IMR-90 (cell line): ENCODE measurements around the gene CAAP1. TPM values are rescaled to one million over a fixed set of nuclear protein-coding genes. Genes with fewer than 3 reads are reported as not detected.

Experiments used
- ATAC-seq: fragments of 200-7000 bp; cut with Tn5 transposase; 2 replicates; pipeline ENCODE4 v1.9.1; 2020; ENCODE audit warnings: low read depth, mild to moderate bottlenecking, moderate library complexity
- BruUV-seq: library from RNA; stranded (reverse); fragments of 400-500 nt; replicated peaks from 2 replicates; lab custom pipeline; 2021; lab: Mats Ljungman, UMichigan
- CTCF ChIA-PET: fragments of 300-600 bp; formaldehyde crosslinking; extraction: SDS; loops from one replicate; lab custom pipeline; 2021; ENCODE audit warnings: antibody characterized with exemption; lab: Yijun Ruan, JAX
- POLR2A ChIA-PET: fragments of 300-600 bp; sonication (Branson Sonifier 250); formaldehyde crosslinking; loops from one replicate; lab custom pipeline; 2022; ENCODE audit warnings: antibody characterized with exemption; ENCODE audit not compliant: unreplicated experiment; lab: Charles Lee
- DNase-seq: peaks from one replicate; pipeline ENCODE4 v3.0.0; 2013
- H2AFZ ChIP-seq: replicated peaks from 2 replicates; pipeline ENCODE3; 2013; ENCODE audit warnings: low read length, mild to moderate bottlenecking; ENCODE audit not compliant: poor library complexity
- H2AK5ac ChIP-seq: 2 replicates; pipeline ENCODE4 v1.6.1; 2013; ENCODE audit warnings: low read depth, low read length, inconsistent platforms
- H2AK9ac ChIP-seq: replicated peaks from 2 replicates; pipeline ENCODE3; 2013; ENCODE audit warnings: mild to moderate bottlenecking, low read depth, low read length, moderate library complexity; ENCODE audit not compliant: poor library complexity
- H2BK120ac ChIP-seq: 2 replicates; pipeline ENCODE4 v1.6.1; 2013; ENCODE audit warnings: low read depth, low read length, inconsistent platforms
- H2BK15ac ChIP-seq: 3 replicates; pipeline ENCODE4 v1.6.1; 2013; ENCODE audit warnings: low read depth, low read length, inconsistent platforms
- H2BK20ac ChIP-seq: 2 replicates; pipeline ENCODE4 v1.6.1; 2013; ENCODE audit warnings: low read depth, mild to moderate bottlenecking, inconsistent platforms, low read length, moderate library complexity
- H2BK5ac ChIP-seq: 2 replicates; pipeline ENCODE4 v1.6.1; 2013; ENCODE audit warnings: mild to moderate bottlenecking, low read depth, low read length, inconsistent platforms; ENCODE audit not compliant: poor library complexity, severe bottlenecking
- H3K14ac ChIP-seq: replicated peaks from 2 replicates; pipeline ENCODE4 v1.6.1; 2013; ENCODE audit warnings: low read depth, low read length, inconsistent platforms
- H3K18ac ChIP-seq: 2 replicates; pipeline ENCODE4 v1.6.1; 2013; ENCODE audit warnings: low read depth, low read length, control low read depth
- H3K23ac ChIP-seq: 2 replicates; pipeline ENCODE4 v1.6.1; 2013; ENCODE audit warnings: low read depth, low read length, inconsistent platforms
- H3K27ac ChIP-seq: 2 replicates; pipeline ENCODE4 v1.5.1; 2013; ENCODE audit warnings: mild to moderate bottlenecking, control low read depth, low read length; ENCODE audit not compliant: insufficient read depth
- H3K27me3 ChIP-seq: 2 replicates; pipeline ENCODE4 v1.6.1; 2013; ENCODE audit warnings: low read length; ENCODE audit not compliant: control insufficient read depth, insufficient read depth
- H3K36me3 ChIP-seq: 2 replicates; pipeline ENCODE4 v1.6.1; 2013; ENCODE audit warnings: low read length, mixed read lengths; ENCODE audit not compliant: control insufficient read depth, insufficient read depth
- H3K4ac ChIP-seq: 2 replicates; pipeline ENCODE4 v1.6.1; 2013; ENCODE audit warnings: low read depth, low read length, inconsistent platforms
- H3K4me1 ChIP-seq: 2 replicates; pipeline ENCODE4 v1.6.1; 2013; ENCODE audit warnings: low read length, mixed read lengths; ENCODE audit not compliant: control insufficient read depth, insufficient read depth
- H3K4me2 ChIP-seq: 2 replicates; pipeline ENCODE4 v1.6.1; 2013; ENCODE audit warnings: low read depth, mild to moderate bottlenecking, control low read depth, low read length, moderate library complexity
- H3K4me3 ChIP-seq: 2 replicates; pipeline ENCODE4 v1.5.1; 2013; ENCODE audit warnings: low read depth, mild to moderate bottlenecking, control low read depth, low read length, moderate library complexity; ENCODE audit not compliant: insufficient read depth
- H3K56ac ChIP-seq: 2 replicates; pipeline ENCODE4 v1.6.1; 2013; ENCODE audit warnings: low read length, inconsistent platforms; ENCODE audit not compliant: insufficient read depth; ENCODE audit errors: extremely low read depth
- H3K79me1 ChIP-seq, 2 experiments: 2 replicates each; pipeline ENCODE4 v1.6.1; 2013; ENCODE audit warnings: low read length in 2 of 2, inconsistent platforms in 1 of 2, low read depth in 1 of 2
- H3K9ac ChIP-seq: 2 replicates; pipeline ENCODE4 v1.6.1; 2013; ENCODE audit warnings: low read depth, low read length, control low read depth
- H3K9me1 ChIP-seq: 2 replicates; pipeline ENCODE4 v1.6.1; 2013; ENCODE audit warnings: low read length, inconsistent platforms; ENCODE audit not compliant: insufficient read depth
- H3K9me3 ChIP-seq: 2 replicates; pipeline ENCODE4 v1.6.1; 2013; ENCODE audit warnings: low read length; ENCODE audit not compliant: control insufficient read depth, insufficient read depth
- H4K20me1 ChIP-seq: 2 replicates; pipeline ENCODE4 v1.6.1; 2013; ENCODE audit warnings: low read length, inconsistent platforms; ENCODE audit not compliant: insufficient read depth
- H4K5ac ChIP-seq: 2 replicates; pipeline ENCODE4 v1.6.1; 2013; ENCODE audit warnings: mild to moderate bottlenecking, low read depth, low read length, control low read depth
- H4K8ac ChIP-seq, 2 experiments: 2 replicates each; pipeline ENCODE4 v1.6.1; 2013; ENCODE audit warnings: low read depth in 2 of 2, low read length in 2 of 2, control low read depth in 1 of 2, inconsistent platforms in 1 of 2
- H4K91ac ChIP-seq: 2 replicates; pipeline ENCODE4 v1.6.1; 2013; ENCODE audit warnings: low read depth, low read length, inconsistent platforms; ENCODE audit not compliant: insufficient read depth
- CEBPB ChIP-seq: IDR thresholded peaks from 2 replicates; pipeline ENCODE4 v1.6.1; 2012; ENCODE audit warnings: low read depth, low read length, improper control_type of control experiment
- CHD1 ChIP-seq: IDR thresholded peaks from 2 replicates; pipeline ENCODE4 v1.6.1; 2012; ENCODE audit warnings: low read depth, low read length, improper control_type of control experiment
- FOS ChIP-seq: fragments of 150-350 bp; IDR thresholded peaks from 2 replicates; pipeline ENCODE4 v1.6.1; 2016; ENCODE audit warnings: low read depth, low read length
- MAFK ChIP-seq: IDR thresholded peaks from 2 replicates; pipeline ENCODE4 v1.6.1; 2012; ENCODE audit warnings: low read depth, low read length, improper control_type of control experiment
- MAZ ChIP-seq: IDR thresholded peaks from 2 replicates; pipeline ENCODE4 v1.6.1; 2012; ENCODE audit warnings: low read depth, mild to moderate bottlenecking, low read length, improper control_type of control experiment, moderate library complexity, borderline replicate concordance
- MXI1 ChIP-seq: IDR thresholded peaks from 2 replicates; pipeline ENCODE4 v1.6.1; 2012; ENCODE audit warnings: low read depth, mild to moderate bottlenecking, low read length, moderate library complexity, borderline replicate concordance
- NFE2L2 ChIP-seq: fragments of 150-350 bp; IDR thresholded peaks from 2 replicates; pipeline ENCODE4 v1.6.1; 2016; ENCODE audit warnings: low read depth, mild to moderate bottlenecking, low read length
- POLR2A ChIP-seq: IDR thresholded peaks from 2 replicates; pipeline ENCODE4 v1.6.1; 2012; ENCODE audit warnings: mild to moderate bottlenecking, low read depth, low read length
- RCOR1 ChIP-seq: IDR thresholded peaks from 2 replicates; pipeline ENCODE4 v1.6.1; 2012; ENCODE audit warnings: mild to moderate bottlenecking, low read length, improper control_type of control experiment; ENCODE audit not compliant: insufficient replicate concordance
- RFX5 ChIP-seq: IDR thresholded peaks from 2 replicates; pipeline ENCODE4 v1.8.0; 2012; ENCODE audit warnings: low read depth, mild to moderate bottlenecking, low read length, moderate library complexity
- WGBS, 2 experiments: methylation state at CpG; one replicate each; pipeline versions ENCODE4 v1.1.5 to v1.1.7; 2013; ENCODE audit warnings: missing lambda C conversion rate in 2 of 2; ENCODE audit not compliant: insufficient read length in 1 of 2; ENCODE audit errors: extremely low coverage in 2 of 2; 5-methylcytosine and 5-hydroxymethylcytosine counted together
- dilution Hi-C: fragments of 300-500 bp; cut with HindIII; formaldehyde crosslinking; loops from one replicate; pipeline ENCODE4 v1.14.3; 2018; ENCODE audit warnings: low sequenced_read_pairs; ENCODE audit not compliant: unreplicated experiment
- in situ Hi-C: fragments of 300-500 bp; cut with MboI; formaldehyde crosslinking; loops from 3 replicates; pipeline ENCODE4 v1.14.3; 2019; ENCODE audit warnings: low sequenced_read_pairs, inconsistent platforms, mixed read lengths
- intact Hi-C: fragments of 100-400 bp; cut with micrococcal nuclease; formaldehyde crosslinking; loops from 2 replicates; pipeline ENCODE4 v1.10.0; 2022
- polyA plus RNA-seq, 3 experiments: library from polyadenylated mRNA; depleted of rRNA; stranded (reverse); fragments of >200 nt; gene quantifications; 2 replicates each; pipeline ENCODE4 v1.2.3, GENCODE V29; 2012; ENCODE audit warnings: low replicate concordance in 1 of 3
- total RNA-seq: library from RNA; depleted of rRNA; stranded (reverse); fragments of >200 nt; gene quantifications from 2 replicates; pipeline ENCODE4 v1.2.3, GENCODE V29; 2012
- TF ChIP-seq, protein P1 (sequence below): conservative IDR thresholded peaks from 2 replicates; pipeline ENCODE4 v1.5.1; 2012; ENCODE audit warnings: mild to moderate bottlenecking, low read depth, low read length, improper control_type of control experiment
- TF ChIP-seq, protein P2 (sequence below): fragments of 150-350 bp; IDR thresholded peaks from 2 replicates; pipeline ENCODE4 v1.6.1; 2017; ENCODE audit warnings: mild to moderate bottlenecking, antibody characterized with exemption, low read length, low read depth

The CAAP1 gene
- total and polyA plus RNA-seq, 2 of the 4 experiments (the other 2 are of a cell fraction), result 6.1 to 9.0 TPM

DNA sequence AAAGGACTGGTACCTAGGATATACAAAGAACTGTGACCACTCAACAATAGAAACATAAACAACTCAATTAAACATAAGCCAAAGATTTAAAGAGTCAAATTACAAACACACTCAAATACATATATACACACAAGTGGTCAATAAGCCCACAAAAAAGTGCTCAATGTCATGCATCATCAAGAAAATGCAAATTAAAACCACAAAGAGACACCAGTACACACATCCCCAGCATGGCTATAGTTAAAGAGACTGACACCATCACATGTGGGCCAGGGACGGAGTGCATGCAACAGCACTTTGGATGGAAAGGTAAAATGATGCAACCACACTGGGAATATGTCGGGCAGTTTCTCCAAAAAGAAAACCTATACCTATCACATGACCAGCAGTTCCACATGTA, 89.7 kb downstream of the CAAP1 start:
- POLR2A ChIA-PET, result no interaction called here
- H3K79me1 ChIP-seq, result no peaks in the 10 kb centered on the region
- H2AK5ac ChIP-seq, result no peak overlapping the region
- no peak overlapping the region for H2AK9ac ChIP-seq
- H3K56ac ChIP-seq, result no peak overlapping the region
- H3K27me3 ChIP-seq, result no peaks in the 10 kb centered on the region
- H2BK5ac ChIP-seq, result no peak overlapping the region
- H4K8ac ChIP-seq, result no peak overlapping the region
- WGBS, 2 experiments, result no CpG with 5 or more reads among the region's 2 CpGs
- no TSS peak for BruUV-seq
- in situ Hi-C loops (no loop called here), dilution Hi-C loops (no loop called here), intact Hi-C loops (no loop called here)
- H3K4me2 ChIP-seq, result no peak overlapping the region
- no peaks in the 10 kb centered on the region for H4K20me1 ChIP-seq
- H3K18ac ChIP-seq, result no peak overlapping the region
- H3K9ac ChIP-seq, result no peak overlapping the region
- TF ChIP-seq CEBPB (no peak), MAZ (no peak), MAFK (no peak), RCOR1 (no peak), FOS (no peak), NFE2L2 (no peak), MXI1 (no peak), POLR2A (no peak), RFX5 (no peak), CHD1 (no peak)
- TF ChIP-seq, protein P1, sequence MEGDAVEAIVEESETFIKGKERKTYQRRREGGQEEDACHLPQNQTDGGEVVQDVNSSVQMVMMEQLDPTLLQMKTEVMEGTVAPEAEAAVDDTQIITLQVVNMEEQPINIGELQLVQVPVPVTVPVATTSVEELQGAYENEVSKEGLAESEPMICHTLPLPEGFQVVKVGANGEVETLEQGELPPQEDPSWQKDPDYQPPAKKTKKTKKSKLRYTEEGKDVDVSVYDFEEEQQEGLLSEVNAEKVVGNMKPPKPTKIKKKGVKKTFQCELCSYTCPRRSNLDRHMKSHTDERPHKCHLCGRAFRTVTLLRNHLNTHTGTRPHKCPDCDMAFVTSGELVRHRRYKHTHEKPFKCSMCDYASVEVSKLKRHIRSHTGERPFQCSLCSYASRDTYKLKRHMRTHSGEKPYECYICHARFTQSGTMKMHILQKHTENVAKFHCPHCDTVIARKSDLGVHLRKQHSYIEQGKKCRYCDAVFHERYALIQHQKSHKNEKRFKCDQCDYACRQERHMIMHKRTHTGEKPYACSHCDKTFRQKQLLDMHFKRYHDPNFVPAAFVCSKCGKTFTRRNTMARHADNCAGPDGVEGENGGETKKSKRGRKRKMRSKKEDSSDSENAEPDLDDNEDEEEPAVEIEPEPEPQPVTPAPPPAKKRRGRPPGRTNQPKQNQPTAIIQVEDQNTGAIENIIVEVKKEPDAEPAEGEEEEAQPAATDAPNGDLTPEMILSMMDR, result no peak
- TF ChIP-seq, protein P2, sequence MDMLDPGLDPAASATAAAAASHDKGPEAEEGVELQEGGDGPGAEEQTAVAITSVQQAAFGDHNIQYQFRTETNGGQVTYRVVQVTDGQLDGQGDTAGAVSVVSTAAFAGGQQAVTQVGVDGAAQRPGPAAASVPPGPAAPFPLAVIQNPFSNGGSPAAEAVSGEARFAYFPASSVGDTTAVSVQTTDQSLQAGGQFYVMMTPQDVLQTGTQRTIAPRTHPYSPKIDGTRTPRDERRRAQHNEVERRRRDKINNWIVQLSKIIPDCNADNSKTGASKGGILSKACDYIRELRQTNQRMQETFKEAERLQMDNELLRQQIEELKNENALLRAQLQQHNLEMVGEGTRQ, result no peak
- H3K23ac ChIP-seq, result no peak overlapping the region
- no peak overlapping the region for H4K91ac ChIP-seq
- CTCF ChIA-PET, result no interaction called here
- H3K9me1 ChIP-seq, result no peaks in the 10 kb centered on the region
- H3K4me3 ChIP-seq, result no peak overlapping the region
- DNase-seq (no peak), ATAC-seq (no peak)
- no peak overlapping the region for H3K14ac ChIP-seq
- H3K36me3 ChIP-seq, result no peaks in the 10 kb centered on the region
- H3K27ac ChIP-seq, result no peak overlapping the region
- no peaks in the 10 kb centered on the region for H3K9me3 ChIP-seq
- H3K4me1 ChIP-seq, result no peaks in the 10 kb centered on the region
- no peak overlapping the region for H3K4ac ChIP-seq
- no peak overlapping the region for H2BK120ac ChIP-seq
- H4K5ac ChIP-seq, result no peak overlapping the region
- H2BK15ac ChIP-seq, result no peak overlapping the region
- H2AFZ ChIP-seq, result no peak overlapping the region
- H2BK20ac ChIP-seq, result no peak overlapping the region
